GM10266 (cell line): ENCODE measurements around the gene NEDD4L.

Source experiments
- DNase-seq: peaks from one replicate; pipeline ENCODE4 v3.0.0; 2012; ENCODE audit errors: extremely low spot score
- TF ChIP-seq, protein P1 (sequence below): IDR thresholded peaks from 2 replicates; pipeline ENCODE4 v1.5.1; 2012; ENCODE audit warnings: mild to moderate bottlenecking, low read depth; ENCODE audit not compliant: control insufficient read depth, insufficient read depth; ENCODE audit errors: missing control alignments

Gene NEDD4L

DNA sequence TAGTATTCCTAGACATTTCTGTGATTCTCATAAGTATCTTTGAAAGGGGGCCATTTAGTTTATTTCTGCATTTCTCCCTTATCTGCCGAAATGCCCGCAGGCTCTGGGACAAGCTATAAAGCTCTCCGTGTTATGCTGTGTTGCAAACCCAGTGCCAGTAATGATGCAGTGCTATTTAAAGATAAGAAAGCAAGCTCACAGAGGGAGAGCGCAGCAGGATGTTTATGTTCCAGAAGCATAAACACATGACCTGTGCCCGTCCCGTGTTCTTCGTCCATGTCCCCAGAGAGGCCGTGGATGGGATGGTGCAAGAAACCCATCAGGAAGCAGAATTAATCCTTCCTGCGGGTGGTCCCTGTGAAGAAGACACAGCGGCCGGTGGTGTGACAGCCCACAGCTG, 99.4 kb downstream of the NEDD4L start:
- no peak for DNase-seq
- TF ChIP-seq, protein P1, sequence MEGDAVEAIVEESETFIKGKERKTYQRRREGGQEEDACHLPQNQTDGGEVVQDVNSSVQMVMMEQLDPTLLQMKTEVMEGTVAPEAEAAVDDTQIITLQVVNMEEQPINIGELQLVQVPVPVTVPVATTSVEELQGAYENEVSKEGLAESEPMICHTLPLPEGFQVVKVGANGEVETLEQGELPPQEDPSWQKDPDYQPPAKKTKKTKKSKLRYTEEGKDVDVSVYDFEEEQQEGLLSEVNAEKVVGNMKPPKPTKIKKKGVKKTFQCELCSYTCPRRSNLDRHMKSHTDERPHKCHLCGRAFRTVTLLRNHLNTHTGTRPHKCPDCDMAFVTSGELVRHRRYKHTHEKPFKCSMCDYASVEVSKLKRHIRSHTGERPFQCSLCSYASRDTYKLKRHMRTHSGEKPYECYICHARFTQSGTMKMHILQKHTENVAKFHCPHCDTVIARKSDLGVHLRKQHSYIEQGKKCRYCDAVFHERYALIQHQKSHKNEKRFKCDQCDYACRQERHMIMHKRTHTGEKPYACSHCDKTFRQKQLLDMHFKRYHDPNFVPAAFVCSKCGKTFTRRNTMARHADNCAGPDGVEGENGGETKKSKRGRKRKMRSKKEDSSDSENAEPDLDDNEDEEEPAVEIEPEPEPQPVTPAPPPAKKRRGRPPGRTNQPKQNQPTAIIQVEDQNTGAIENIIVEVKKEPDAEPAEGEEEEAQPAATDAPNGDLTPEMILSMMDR = no peak

DNA sequence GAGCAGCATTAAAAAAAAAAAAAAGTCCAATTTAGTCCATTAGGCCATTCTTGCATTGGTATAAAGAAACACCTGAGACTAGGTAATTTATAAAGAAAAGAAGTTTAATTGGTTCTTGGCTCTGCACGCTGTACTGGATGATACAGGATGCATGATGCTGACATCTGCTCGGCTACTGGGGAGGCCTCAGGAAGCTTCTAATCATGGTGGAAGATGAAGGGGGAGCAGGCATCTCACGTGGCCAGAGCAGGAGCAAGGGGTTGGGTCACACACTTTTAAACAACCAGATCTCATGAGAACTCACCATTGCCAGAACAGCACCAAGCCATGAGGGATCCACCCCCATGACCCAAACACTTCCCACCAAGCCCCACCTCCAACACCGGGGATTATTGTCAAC, 100.1 kb downstream of the NEDD4L start:
- DNase-seq = no peak
- TF ChIP-seq, protein P1 = no peak

DNA sequence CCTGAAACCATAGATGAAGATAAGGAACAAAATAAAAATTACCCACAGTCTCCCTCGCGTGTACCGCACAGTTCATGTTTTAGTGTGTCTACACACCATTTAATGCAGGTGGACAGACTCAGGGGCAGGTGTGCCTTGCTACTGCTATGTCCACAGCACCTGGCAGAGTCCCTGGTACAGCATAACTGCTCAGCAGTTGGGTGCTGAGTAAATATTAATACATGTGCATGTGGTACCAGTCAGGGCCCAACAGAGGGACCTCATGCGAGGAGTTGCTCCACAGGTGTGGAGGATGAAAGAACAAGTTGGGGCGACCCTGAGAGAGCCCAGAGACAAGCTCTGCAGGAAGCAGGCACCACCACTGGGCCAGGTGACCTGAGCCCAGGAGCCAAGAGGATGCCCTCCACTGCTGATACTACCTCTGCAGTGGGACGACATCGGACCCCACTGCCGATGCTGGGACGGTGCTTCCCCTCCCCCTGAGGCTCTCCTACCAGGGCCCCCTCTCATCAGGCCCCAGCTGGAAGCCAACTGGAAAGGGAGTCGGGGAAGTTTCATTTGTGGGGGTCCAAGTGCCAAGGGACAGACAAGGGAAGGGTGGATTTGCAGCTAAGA, 100.8 kb downstream of the NEDD4L start:
- TF ChIP-seq, protein P1 = no peak

DNA sequence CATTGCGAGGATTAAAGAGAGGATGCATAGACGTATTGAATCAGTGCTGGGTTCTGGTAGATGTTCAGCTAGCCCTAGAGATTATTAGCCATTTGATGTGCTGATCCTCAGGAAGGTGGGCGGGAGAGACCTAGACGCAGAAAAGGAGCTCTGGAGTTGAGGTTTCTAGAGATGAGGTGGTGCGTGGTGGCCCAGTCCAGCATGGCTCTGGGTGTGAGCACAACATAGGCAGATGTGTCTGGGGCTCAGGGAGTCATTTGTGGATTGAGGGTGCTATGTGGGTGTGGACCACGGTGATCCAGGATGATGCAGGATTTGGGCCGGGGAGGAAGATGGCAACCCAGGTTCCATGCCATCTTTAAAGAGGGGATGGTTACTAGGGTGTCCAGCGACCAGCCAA, 102.1 kb downstream of the NEDD4L start:
- DNase-seq = no peak
- TF ChIP-seq, protein P1 = no peak

More for the DNA sequence above, 100.8 kb downstream of the NEDD4L start:
- DNase-seq = no peak

DNA sequence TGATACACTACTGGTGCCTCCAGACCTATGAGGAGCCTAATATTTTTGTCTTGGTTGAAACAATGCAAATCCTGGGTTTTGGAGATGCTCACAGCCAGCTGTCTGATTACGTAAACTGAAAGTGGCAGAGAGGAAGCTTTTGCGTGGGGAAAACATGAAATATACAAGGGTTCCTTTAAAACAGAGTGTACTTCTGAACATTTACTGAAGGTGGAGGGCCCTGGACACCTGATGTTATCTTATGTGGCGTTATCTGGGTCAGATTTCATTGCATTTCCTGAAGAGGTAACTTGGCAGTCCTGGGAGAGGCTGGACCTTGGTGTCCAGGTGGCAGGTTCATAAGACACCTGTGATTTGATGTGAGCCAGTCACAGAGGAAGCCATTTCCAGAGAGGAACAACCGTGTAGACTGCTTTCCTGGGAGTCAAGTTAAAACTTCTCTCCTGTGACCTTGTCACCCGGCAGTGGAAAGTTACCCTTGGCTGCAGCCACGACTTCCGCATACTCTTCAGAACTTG, 105.0 kb downstream of the NEDD4L start:
- TF ChIP-seq, protein P1 = no peak
- no peak for DNase-seq

DNA sequence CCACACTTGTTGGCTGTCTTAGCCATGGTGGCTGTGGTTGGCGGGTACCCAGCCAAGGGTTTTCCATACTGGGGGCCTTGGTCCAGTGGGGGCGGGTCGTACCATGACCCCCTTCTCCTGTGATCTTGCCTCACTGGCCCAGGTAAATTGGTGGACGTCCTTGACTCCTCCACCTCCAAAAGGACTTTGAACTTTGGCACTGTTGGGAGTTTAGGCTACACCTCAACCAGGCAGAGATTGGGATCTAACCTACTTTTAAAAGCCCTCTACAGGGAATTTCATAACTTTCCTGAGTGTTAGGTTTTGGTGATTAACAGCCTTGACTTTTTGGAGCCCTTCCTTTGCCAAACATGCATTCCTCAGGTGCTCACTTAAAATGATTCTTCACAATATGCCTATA, 106.7 kb downstream of the NEDD4L start:
- TF ChIP-seq, protein P1 = no peak
- no peak for DNase-seq

DNA sequence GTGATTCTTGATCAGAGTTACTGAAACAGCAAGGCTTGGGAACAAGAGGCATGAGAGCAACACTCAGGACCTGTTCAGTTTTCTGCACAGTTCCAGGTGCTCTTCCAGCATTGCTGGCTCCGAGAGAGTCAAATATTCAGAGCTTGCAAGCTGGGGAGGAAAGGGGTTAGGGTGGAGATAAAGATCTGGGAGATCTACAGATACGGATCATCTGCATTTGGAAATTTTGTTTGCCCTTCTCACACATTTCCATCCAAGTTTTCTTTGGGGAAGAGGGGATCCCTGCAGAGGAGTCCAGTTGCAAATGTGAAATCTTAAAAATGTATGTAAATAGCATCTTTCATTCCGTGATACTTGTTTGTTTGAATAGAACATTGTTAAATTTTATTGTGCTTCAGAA, 108.2 kb downstream of the NEDD4L start:
- TF ChIP-seq, protein P1 = no peak
- no peak for DNase-seq
